CD4-positive, alpha-beta T cell (primary cell): ENCODE results near the gene MSI2. TPM values are rescaled to one million over a fixed set of nuclear protein-coding genes. Genes with fewer than 3 reads are reported as not detected.

Source experiments
- ATAC-seq: fragments of 200-7000 bp; cut with Tn5 transposase; one replicate; pipeline ENCODE4 v1.10.0; 2022; ENCODE audit warnings: mild to moderate bottlenecking; ENCODE audit not compliant: poor library complexity
- CTCF ChIA-PET: fragments of 350-600 bp; sonication (Branson Sonifier 250); formaldehyde crosslinking; loops from one replicate; lab custom pipeline; 2021; ENCODE audit warnings: antibody characterized with exemption, inconsistent platforms; lab: Charles Lee
- POLR2A ChIA-PET: fragments of 350-600 bp; sonication (Branson Sonifier 250); formaldehyde crosslinking; loops from one replicate; lab custom pipeline; 2021; ENCODE audit warnings: antibody characterized with exemption, inconsistent platforms; lab: Charles Lee
- DNase-seq, 14 experiments: peaks; one replicate each; pipeline ENCODE4 v3.0.0-alpha.2; 2013 to 2020; ENCODE audit warnings: mixed read lengths in 2 of 14
- H3K27ac ChIP-seq, 2 donors: one replicate each; pipeline versions ENCODE4 v1.5.1 to v1.7.0; 2013; ENCODE audit warnings: low read length in 2 of 2, low read depth in 1 of 2, mild to moderate bottlenecking in 1 of 2
- H3K27me3 ChIP-seq, 2 experiments: 1 replicate in 1 of 2; 2 replicates in 1 of 2; pipeline versions ENCODE4 v1.6.1 to v1.7.0; 2013; ENCODE audit warnings: low read length in 2 of 2, control low read depth in 1 of 2, mild to moderate bottlenecking in 1 of 2, moderate library complexity in 1 of 2; ENCODE audit not compliant: insufficient read depth in 2 of 2, control insufficient read depth in 1 of 2
- H3K36me3 ChIP-seq: one replicate; pipeline ENCODE4 v1.6.1; 2013; ENCODE audit warnings: low read length, control low read depth; ENCODE audit not compliant: insufficient read depth
- H3K4me1 ChIP-seq: one replicate; pipeline ENCODE4 v1.6.1; 2013; ENCODE audit warnings: low read length, control low read depth; ENCODE audit not compliant: insufficient read depth
- H3K4me3 ChIP-seq: one replicate; pipeline ENCODE4 v1.5.1; 2013; ENCODE audit warnings: mild to moderate bottlenecking, low read length, moderate library complexity
- H3K9me3 ChIP-seq, 2 experiments: 1 replicate in 1 of 2; 2 replicates in 1 of 2; pipeline versions ENCODE4 v1.6.1 to v1.7.0; 2013; ENCODE audit warnings: low read length in 2 of 2, mild to moderate bottlenecking in 2 of 2, control low read depth in 1 of 2, moderate library complexity in 1 of 2; ENCODE audit not compliant: control insufficient read depth in 1 of 2, insufficient read depth in 1 of 2
- H3K27ac Mint-ChIP-seq: one replicate; pipeline ENCODE4 v1.8.0; 2020; ENCODE audit warnings: mixed read lengths
- H3K27me3 Mint-ChIP-seq: one replicate; pipeline ENCODE4 v1.8.0; 2021; ENCODE audit warnings: mixed read lengths
- H3K36me3 Mint-ChIP-seq: one replicate; pipeline ENCODE4 v1.8.0; 2021; ENCODE audit warnings: low read depth, mixed read lengths
- H3K4me1 Mint-ChIP-seq: one replicate; pipeline ENCODE4 v1.8.0; 2021; ENCODE audit warnings: low read depth, mixed read lengths
- H3K4me3 Mint-ChIP-seq: one replicate; pipeline ENCODE4 v1.8.0; 2020; ENCODE audit warnings: mild to moderate bottlenecking, mixed read lengths
- H3K9me3 Mint-ChIP-seq: one replicate; pipeline ENCODE4 v1.8.0; 2020; ENCODE audit warnings: mixed read lengths
- intact Hi-C, 2 experiments: fragments of 100-400 bp; cut with DNase I in 1 of 2; cut with micrococcal nuclease in 1 of 2; formaldehyde crosslinking; loops; one replicate each; pipeline versions ENCODE4 v1.15.1 to v1.9.0; 2023 to 2025; cut with DNase I, micrococcal nuclease
- total RNA-seq, 174 experiments: library from RNA in 2 of 174; stranded (reverse) in 2 of 174; gene quantifications; one replicate each; pipeline ENCODE4 v1.2.3 and lab custom pipeline; 2021 to 2026
- TF ChIP-seq, protein P1 (sequence below): fragments of 200-600 bp; IDR thresholded peaks from one replicate; pipeline ENCODE4 v1.8.0; 2022; ENCODE audit warnings: antibody characterized with exemption, mild to moderate bottlenecking

MSI2 gene
- total RNA-seq, 2 experiments from 2014 or later: 129 to 132 TPM

- Histone ChIP-seq H3K27ac (no peak overlapping the region), H3K36me3 (no peaks in the 10 kb centered on the region), H3K9me3 (peaks cover 0 to 4% of the 10 kb centered on the region in 2 experiments), H3K27me3 (no peaks in the 10 kb centered on the region), H3K4me1 (no peaks in the 10 kb centered on the region), H3K4me3 (no peak overlapping the region)
- no peaks in the 10 kb centered on the region for H3K4me1 Mint-ChIP-seq
- H3K9me3 Mint-ChIP-seq: no peaks in the 10 kb centered on the region
- H3K4me3 Mint-ChIP-seq: no peak overlapping the region
- no peaks in the 10 kb centered on the region for H3K27me3 Mint-ChIP-seq
- intact Hi-C loops: no loop called here
- TF ChIP-seq, protein P1, sequence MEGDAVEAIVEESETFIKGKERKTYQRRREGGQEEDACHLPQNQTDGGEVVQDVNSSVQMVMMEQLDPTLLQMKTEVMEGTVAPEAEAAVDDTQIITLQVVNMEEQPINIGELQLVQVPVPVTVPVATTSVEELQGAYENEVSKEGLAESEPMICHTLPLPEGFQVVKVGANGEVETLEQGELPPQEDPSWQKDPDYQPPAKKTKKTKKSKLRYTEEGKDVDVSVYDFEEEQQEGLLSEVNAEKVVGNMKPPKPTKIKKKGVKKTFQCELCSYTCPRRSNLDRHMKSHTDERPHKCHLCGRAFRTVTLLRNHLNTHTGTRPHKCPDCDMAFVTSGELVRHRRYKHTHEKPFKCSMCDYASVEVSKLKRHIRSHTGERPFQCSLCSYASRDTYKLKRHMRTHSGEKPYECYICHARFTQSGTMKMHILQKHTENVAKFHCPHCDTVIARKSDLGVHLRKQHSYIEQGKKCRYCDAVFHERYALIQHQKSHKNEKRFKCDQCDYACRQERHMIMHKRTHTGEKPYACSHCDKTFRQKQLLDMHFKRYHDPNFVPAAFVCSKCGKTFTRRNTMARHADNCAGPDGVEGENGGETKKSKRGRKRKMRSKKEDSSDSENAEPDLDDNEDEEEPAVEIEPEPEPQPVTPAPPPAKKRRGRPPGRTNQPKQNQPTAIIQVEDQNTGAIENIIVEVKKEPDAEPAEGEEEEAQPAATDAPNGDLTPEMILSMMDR: no peak
- no peaks in the 10 kb centered on the region for H3K36me3 Mint-ChIP-seq
- ChIA-PET CTCF (no interaction called here), POLR2A (no interaction called here)
- DNase-seq (no peak), ATAC-seq (no peak)
- H3K27ac Mint-ChIP-seq: no peak overlapping the region
Observed at GRCh38 chr17:57691939-57692338, 435.6 kb downstream of the MSI2 start.

GRCh38 chr17:57692770-57693169 lies 436.4 kb downstream of the MSI2 start:
- ChIA-PET CTCF (no interaction called here), POLR2A (no interaction called here)
- DNase-seq (no peak), ATAC-seq (no peak)
- H3K9me3 ChIP-seq: peaks cover 0 to 4% of the 10 kb centered on the region in 2 experiments
- TF ChIP-seq, protein P1: no peak
- Mint-ChIP-seq H3K4me1 (no peaks in the 10 kb centered on the region), H3K27ac (no peak overlapping the region), H3K27me3 (no peaks in the 10 kb centered on the region), H3K9me3 (no peaks in the 10 kb centered on the region), H3K36me3 (no peaks in the 10 kb centered on the region), H3K4me3 (no peak overlapping the region)
- intact Hi-C loops: no loop called here
- no peak overlapping the region for H3K4me3 ChIP-seq
- no peak overlapping the region for H3K27ac ChIP-seq
- no peaks in the 10 kb centered on the region for H3K36me3 ChIP-seq
- peaks cover 4% of the 10 kb centered on the region for H3K4me1 ChIP-seq
- H3K27me3 ChIP-seq: no peaks in the 10 kb centered on the region

DNA sequence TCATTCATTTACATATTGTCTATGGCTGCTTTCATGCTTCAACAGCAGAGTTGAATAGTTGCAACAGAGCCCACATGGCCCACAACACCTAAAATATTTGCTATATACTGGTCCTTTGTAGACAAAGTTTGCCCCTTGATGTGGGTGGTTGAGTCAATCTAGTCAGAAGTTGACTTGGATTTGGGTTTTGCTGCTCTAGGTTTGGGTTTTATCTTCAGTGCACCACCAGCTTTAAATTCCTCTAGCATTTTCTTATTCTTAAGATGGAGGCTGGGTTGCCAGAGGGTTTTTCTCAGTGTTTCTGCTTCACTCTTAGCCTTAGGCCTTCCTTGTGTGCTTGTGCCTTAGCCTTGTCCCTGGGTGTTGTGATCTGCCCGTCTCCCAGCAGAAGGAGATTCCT lies 437.7 kb downstream of the MSI2 start:
- H3K4me3 Mint-ChIP-seq: no peak overlapping the region
- Histone ChIP-seq H3K4me3 (no peak overlapping the region), H3K9me3 (peaks cover 0 to 4% of the 10 kb centered on the region in 2 experiments), H3K36me3 (no peaks in the 10 kb centered on the region), H3K27me3 (no peaks in the 10 kb centered on the region), H3K4me1 (peaks cover 14% of the 10 kb centered on the region), H3K27ac (no peak overlapping the region)
- ChIA-PET POLR2A (no interaction called here), CTCF (no interaction called here)
- H3K9me3 Mint-ChIP-seq: no peaks in the 10 kb centered on the region
- no peaks in the 10 kb centered on the region for H3K4me1 Mint-ChIP-seq
- H3K27me3 Mint-ChIP-seq: no peaks in the 10 kb centered on the region
- TF ChIP-seq, protein P1: no peak
- no peak overlapping the region for H3K27ac Mint-ChIP-seq
- DNase-seq (no peak), ATAC-seq (no peak)
- H3K36me3 Mint-ChIP-seq: no peaks in the 10 kb centered on the region
- intact Hi-C loops: no loop called here
